ENCODE measurements around the gene UNC5A. TPM values are rescaled to one million over a fixed set of nuclear protein-coding genes. Genes with fewer than 3 reads are reported as not detected.
"Not testable (repeated sequence)": the region's sequence is repeated elsewhere in the genome, so short reads cannot be mapped to it uniquely, and the experiment has no call there.

Gene UNC5A
- total RNA-seq, 1 experiment from 2014 or later: 0.05 TPM

GRCh38 chr5:176860381-176860780 lies 50.0 kb downstream of the UNC5A start:
- DNase-seq (ENCODE audit: low read depth): no peak

- no peak for DNase-seq (ENCODE audit: low read depth)
Observed at GRCh38 chr5:176861276-176861675, 50.9 kb downstream of the UNC5A start.

GRCh38 chr5:176862330-176862995 lies 52.1 kb downstream of the UNC5A start:
- DNase-seq (ENCODE audit: low read depth): no peak

- DNase-seq (ENCODE audit: low read depth): no peak
Observed at GRCh38 chr5:176863041-176863764, 52.8 kb downstream of the UNC5A start.

- DNase-seq (ENCODE audit: low read depth): no peak
Observed at GRCh38 chr5:176863765-176864098, 53.4 kb downstream of the UNC5A start.

- DNase-seq (ENCODE audit: low read depth): no peak
Observed at GRCh38 chr5:176864755-176865154, 54.4 kb downstream of the UNC5A start.

GRCh38 chr5:176865964-176866363 lies 55.6 kb downstream of the UNC5A start:
- DNase-seq (ENCODE audit: low read depth): no peak

GRCh38 chr5:176866707-176867310 lies 56.5 kb downstream of the UNC5A start:
- DNase-seq (ENCODE audit: low read depth): no peak

GRCh38 chr5:176868126-176868525 lies 57.8 kb downstream of the UNC5A start:
- no peak for DNase-seq (ENCODE audit: low read depth)

- DNase-seq (ENCODE audit: low read depth): no peak
Observed at GRCh38 chr5:176868731-176869130, 58.4 kb downstream of the UNC5A start.

- DNase-seq (ENCODE audit: low read depth): no peak
Observed at GRCh38 chr5:176869501-176870109, 59.2 kb downstream of the UNC5A start.

GRCh38 chr5:176870110-176870591 lies 59.8 kb downstream of the UNC5A start:
- DNase-seq (ENCODE audit: low read depth): peak; percentile 58

- DNase-seq (ENCODE audit: low read depth): not testable (repeated sequence)
Observed at GRCh38 chr5:176870644-176871043, 60.3 kb downstream of the UNC5A start.

- not testable (repeated sequence) for DNase-seq (ENCODE audit: low read depth)
Observed at GRCh38 chr5:176872586-176872985, 62.2 kb downstream of the UNC5A start.

GRCh38 chr5:176873011-176873410 lies 62.7 kb downstream of the UNC5A start:
- DNase-seq (ENCODE audit: low read depth): not testable (repeated sequence)

GRCh38 chr5:176873541-176874172 lies 63.3 kb downstream of the UNC5A start:
- no peak for DNase-seq (ENCODE audit: low read depth)

- no peak for DNase-seq (ENCODE audit: low read depth)
Observed at GRCh38 chr5:176874198-176874780, 63.9 kb downstream of the UNC5A start.

GRCh38 chr5:176875014-176875550 lies 64.7 kb downstream of the UNC5A start:
- DNase-seq (ENCODE audit: low read depth): no peak

GRCh38 chr5:176875783-176876505 lies 65.6 kb downstream of the UNC5A start:
- DNase-seq (ENCODE audit: low read depth): no peak

Measured in HT1080 (cell line).